ENCODE measurements around the gene RNU6-9.

- TF ChIP-seq CTCF (IDR thresholded peaks at IDR 0.05) (no peak), POLR2A (IDR thresholded peaks at IDR 0.05) (no peak)
Measured at GRCh38 chr19:929891-930258, 36.6 kb downstream of the RNU6-9 start.
